Prostate gland (tissue), 2 donors: ENCODE data around the gene CNDP1. TPM values are rescaled to one million over a fixed set of nuclear protein-coding genes. Genes with fewer than 3 reads are reported as not detected.

ENCODE experiments used
- DNase-seq: peaks from one replicate; pipeline ENCODE4 v3.0.0-alpha.2; 2019; ENCODE audit warnings: low spot score
- H3K27ac ChIP-seq, 2 donors: fragments of 200-600 bp; sonication (generic); 2 replicates each; pipeline ENCODE4 v1.5.1; 2017 to 2019
- H3K27me3 ChIP-seq: fragments of 200-600 bp; sonication (generic); replicated peaks from 2 replicates; pipeline ENCODE4 v1.5.1; 2019; ENCODE audit not compliant: insufficient read depth
- H3K36me3 ChIP-seq, 2 donors: fragments of 200-600 bp; sonication (generic); 1 replicate in 1 of 2; 2 replicates in 1 of 2; pipeline versions ENCODE4 v1.5.1 to v1.8.1; 2017 to 2019
- H3K4me1 ChIP-seq: fragments of 200-600 bp; sonication (generic); replicated peaks from 2 replicates; pipeline ENCODE4 v1.5.1; 2019
- H3K4me3 ChIP-seq, 2 donors: fragments of 200-600 bp; sonication (generic); 2 replicates each; pipeline ENCODE4 v1.5.1; 2017 to 2019
- H3K9me3 ChIP-seq: fragments of 200-600 bp; sonication (generic); 2 replicates; pipeline ENCODE4 v1.5.1; 2017
- POLR2A ChIP-seq: fragments of 450-650 bp; IDR thresholded peaks from one replicate; pipeline ENCODE4 v1.6.1; 2016; ENCODE audit warnings: antibody characterized with exemption, mild to moderate bottlenecking
- POLR2AphosphoS5 ChIP-seq: sonication (generic); formaldehyde crosslinking; IDR thresholded peaks from one replicate; pipeline ENCODE4 v1.6.1; 2017; ENCODE audit warnings: antibody characterized with exemption
- WGBS: methylation state at CpG from one replicate; pipeline ENCODE4 v1.1.5; 2018; 5-methylcytosine and 5-hydroxymethylcytosine counted together
- intact Hi-C: fragments of 100-400 bp; cut with DNase I; formaldehyde crosslinking; loops from one replicate; pipeline ENCODE4 v1.14.2; 2022
- total RNA-seq, 2 donors: library from RNA; depleted of rRNA; stranded (reverse); fragments of >200 nt; gene quantifications; one replicate each; pipeline ENCODE4 v1.1.0, GENCODE V29; 2016
- TF ChIP-seq, protein P1 (sequence below), 4 experiments: fragments of 200-600 bp in 2 of 4; fragments of 450-650 bp in 2 of 4; sonication (generic) in 2 of 4; IDR thresholded peaks; 1 replicate in 3 of 4; 2 replicates in 1 of 4; pipeline ENCODE4 v1.5.1; 2016 to 2019; ENCODE audit warnings: antibody characterized with exemption in 4 of 4, mild to moderate bottlenecking in 2 of 4, moderate library complexity in 2 of 4

The CNDP1 gene
- total RNA-seq, 2 donors from 2014 or later = not detected

DNA sequence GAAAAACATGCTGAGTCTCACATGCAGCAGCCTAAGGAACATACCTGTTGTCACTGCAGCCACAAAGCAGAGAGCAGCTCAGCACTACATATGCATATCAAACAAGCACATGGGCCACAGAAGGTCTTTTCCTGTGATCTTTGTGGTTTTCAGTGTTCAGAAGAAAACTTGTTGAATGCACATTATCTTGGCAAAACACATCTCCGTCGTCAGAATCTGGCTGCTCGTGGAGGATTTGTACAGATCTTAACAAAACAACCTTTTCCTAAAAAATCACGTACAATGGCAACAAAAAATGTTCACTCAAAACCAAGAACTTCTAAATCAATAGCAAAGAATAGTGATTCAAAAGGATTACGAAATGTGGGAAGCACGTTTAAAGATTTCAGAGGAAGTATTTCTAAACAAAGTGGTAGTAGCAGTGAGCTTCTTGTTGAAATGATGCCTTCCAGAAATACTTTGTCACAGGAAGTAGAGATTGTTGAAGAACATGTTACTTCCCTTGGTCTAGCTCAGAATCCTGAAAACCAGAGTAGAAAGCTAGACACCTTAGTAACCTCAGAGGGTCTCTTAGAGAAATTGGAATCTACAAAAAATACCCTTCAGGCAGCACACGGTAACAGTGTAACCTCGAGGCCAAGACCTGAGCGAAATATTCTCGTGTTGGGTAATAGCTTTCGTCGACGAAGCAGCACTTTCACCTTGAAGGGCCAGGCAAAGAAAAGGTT is 97.5 kb downstream of the CNDP1 start:
- intact Hi-C loops = no loop called here
- Histone ChIP-seq H3K36me3 (no peaks in the 10 kb centered on the region), H3K4me3 (no peak overlapping the region), H3K4me1 (no peaks in the 10 kb centered on the region), H3K9me3 (no peaks in the 10 kb centered on the region), H3K27me3 (no peaks in the 10 kb centered on the region), H3K27ac (no peak overlapping the region)
- TF ChIP-seq POLR2A (no peak), POLR2AphosphoS5 (no peak)
- TF ChIP-seq, protein P1, sequence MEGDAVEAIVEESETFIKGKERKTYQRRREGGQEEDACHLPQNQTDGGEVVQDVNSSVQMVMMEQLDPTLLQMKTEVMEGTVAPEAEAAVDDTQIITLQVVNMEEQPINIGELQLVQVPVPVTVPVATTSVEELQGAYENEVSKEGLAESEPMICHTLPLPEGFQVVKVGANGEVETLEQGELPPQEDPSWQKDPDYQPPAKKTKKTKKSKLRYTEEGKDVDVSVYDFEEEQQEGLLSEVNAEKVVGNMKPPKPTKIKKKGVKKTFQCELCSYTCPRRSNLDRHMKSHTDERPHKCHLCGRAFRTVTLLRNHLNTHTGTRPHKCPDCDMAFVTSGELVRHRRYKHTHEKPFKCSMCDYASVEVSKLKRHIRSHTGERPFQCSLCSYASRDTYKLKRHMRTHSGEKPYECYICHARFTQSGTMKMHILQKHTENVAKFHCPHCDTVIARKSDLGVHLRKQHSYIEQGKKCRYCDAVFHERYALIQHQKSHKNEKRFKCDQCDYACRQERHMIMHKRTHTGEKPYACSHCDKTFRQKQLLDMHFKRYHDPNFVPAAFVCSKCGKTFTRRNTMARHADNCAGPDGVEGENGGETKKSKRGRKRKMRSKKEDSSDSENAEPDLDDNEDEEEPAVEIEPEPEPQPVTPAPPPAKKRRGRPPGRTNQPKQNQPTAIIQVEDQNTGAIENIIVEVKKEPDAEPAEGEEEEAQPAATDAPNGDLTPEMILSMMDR (IDR thresholded peaks at IDR 0.05) = no peak
- 83% methylated on average over 13 of the region's 13 CpGs for WGBS
- DNase-seq = no peak

DNA sequence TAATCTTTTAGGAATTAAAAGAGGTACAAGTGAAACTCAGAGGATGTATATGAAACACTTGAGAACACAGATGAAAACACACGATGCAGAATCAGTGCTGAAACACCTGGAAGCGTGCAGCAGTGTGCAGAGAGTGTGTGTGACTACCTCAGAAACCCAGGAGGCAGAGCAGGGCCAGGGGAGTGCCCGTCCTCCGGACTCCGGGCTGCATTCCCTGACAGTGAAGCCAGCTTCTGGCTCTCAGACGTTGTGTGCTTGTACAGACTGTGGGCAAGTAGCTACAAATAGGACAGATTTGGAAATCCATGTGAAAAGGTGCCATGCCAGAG is 98.0 kb downstream of the CNDP1 start:
- Histone ChIP-seq H3K4me3 (no peak overlapping the region), H3K27me3 (no peaks in the 10 kb centered on the region), H3K9me3 (no peaks in the 10 kb centered on the region), H3K4me1 (no peaks in the 10 kb centered on the region), H3K27ac (no peak overlapping the region), H3K36me3 (no peaks in the 10 kb centered on the region)
- TF ChIP-seq POLR2AphosphoS5 (no peak), POLR2A (no peak)
- TF ChIP-seq, protein P1 (IDR thresholded peaks at IDR 0.05) = no peak
- DNase-seq = no peak
- 93% methylated on average over 6 of the region's 6 CpGs for WGBS
- intact Hi-C loops = no loop called here

DNA sequence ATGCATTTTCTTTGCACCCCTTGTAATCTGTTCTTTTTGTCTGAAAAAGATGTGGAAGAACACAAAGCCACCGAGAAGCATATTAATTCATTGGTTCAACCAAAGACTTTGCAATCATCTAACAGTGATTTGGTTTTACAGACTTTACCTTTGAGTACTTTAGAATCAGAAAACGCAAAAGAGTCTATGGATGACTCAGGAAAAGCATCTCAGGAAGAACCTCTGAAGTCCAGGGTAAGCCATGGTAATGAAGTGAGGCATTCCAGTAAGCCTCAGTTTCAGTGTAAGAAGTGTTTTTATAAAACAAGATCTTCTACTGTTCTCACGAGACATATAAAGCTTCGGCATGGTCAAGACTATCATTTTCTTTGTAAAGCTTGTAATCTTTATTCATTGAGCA is 98.6 kb downstream of the CNDP1 start:
- TF ChIP-seq POLR2AphosphoS5 (no peak), POLR2A (no peak)
- TF ChIP-seq, protein P1 (IDR thresholded peaks at IDR 0.05) = no peak
- WGBS = 98% methylated on average over 4 of the region's 4 CpGs
- intact Hi-C loops = no loop called here

DNA sequence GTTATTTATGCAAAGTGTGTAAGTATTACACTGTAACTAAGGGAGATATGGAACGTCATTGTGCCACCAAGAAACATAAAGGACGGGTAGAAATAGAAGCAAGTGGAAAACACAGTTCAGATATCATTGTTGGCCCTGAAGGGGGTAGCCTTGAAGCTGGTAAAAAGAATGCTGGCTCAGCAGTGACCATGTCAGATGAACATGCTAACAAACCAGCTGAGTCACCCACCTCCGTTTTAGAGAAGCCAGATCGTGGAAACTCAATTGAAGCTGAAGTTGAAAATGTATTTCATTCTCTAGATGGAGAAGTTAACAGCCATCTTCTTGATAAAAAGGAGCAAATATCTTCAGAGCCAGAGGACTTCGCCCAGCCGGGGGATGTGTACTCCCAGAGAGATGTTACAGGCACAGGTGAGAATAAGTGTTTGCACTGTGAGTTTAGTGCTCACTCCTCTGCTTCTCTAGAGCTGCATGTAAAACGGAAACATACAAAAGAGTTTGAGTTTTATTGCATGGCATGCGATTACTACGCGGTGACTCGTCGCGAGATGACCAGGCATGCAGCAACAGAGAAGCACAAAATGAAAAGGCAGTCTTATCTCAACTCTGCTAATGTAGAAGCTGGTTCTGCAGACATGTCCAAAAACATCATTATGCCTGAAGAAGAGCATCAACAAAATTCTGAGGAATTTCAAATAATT is 99.5 kb downstream of the CNDP1 start:
- Histone ChIP-seq H3K36me3 (no peaks in the 10 kb centered on the region), H3K27ac (no peak overlapping the region), H3K4me1 (no peaks in the 10 kb centered on the region), H3K4me3 (no peak overlapping the region), H3K9me3 (no peaks in the 10 kb centered on the region), H3K27me3 (no peaks in the 10 kb centered on the region)
- TF ChIP-seq POLR2A (no peak), POLR2AphosphoS5 (no peak)
- TF ChIP-seq, protein P1 (IDR thresholded peaks at IDR 0.05) = no peak
- no peak for DNase-seq
- 76% methylated on average over 13 of the region's 13 CpGs for WGBS
- intact Hi-C loops = no loop called here

More for the DNA sequence above, 98.6 kb downstream of the CNDP1 start:
- H3K27me3 ChIP-seq = no peaks in the 10 kb centered on the region
- H3K27ac ChIP-seq = no peak overlapping the region
- no peaks in the 10 kb centered on the region for H3K4me1 ChIP-seq
- DNase-seq = no peak
- H3K36me3 ChIP-seq = no peaks in the 10 kb centered on the region
- no peak overlapping the region for H3K4me3 ChIP-seq
- H3K9me3 ChIP-seq = no peaks in the 10 kb centered on the region
